BE2C (cell line): Measurements from ENCODE around the gene PHLDB2.

Experiments
- DNase-seq: peaks from one replicate; pipeline ENCODE4 v3.0.0-alpha.2; 2020
- H3K27me3 ChIP-seq: fragments of 250-450 bp; sonication (Bioruptor Pico); 2 replicates; pipeline ENCODE4 v1.5.1; 2020; ENCODE audit warnings: mild to moderate bottlenecking
- H3K36me3 ChIP-seq: fragments of 250-450 bp; sonication (Bioruptor Pico); 2 replicates; pipeline ENCODE4 v1.5.1; 2020; ENCODE audit warnings: mild to moderate bottlenecking
- H3K4me1 ChIP-seq: fragments of 250-450 bp; sonication (Bioruptor Pico); 2 replicates; pipeline ENCODE4 v1.5.1; 2020
- H3K4me3 ChIP-seq: 2 replicates; pipeline ENCODE4 v1.5.1; 2011; ENCODE audit warnings: low read depth, low read length
- H3K9me3 ChIP-seq: fragments of 250-450 bp; sonication (Bioruptor Pico); 2 replicates; pipeline ENCODE4 v1.5.1; 2020
- TF ChIP-seq, protein P1 (sequence below): IDR thresholded peaks from 2 replicates; pipeline ENCODE4 v1.5.1; 2012; ENCODE audit warnings: mild to moderate bottlenecking, low read depth, low read length

The PHLDB2 gene

GRCh38 chr3:111936191-111936841, 77.3 kb downstream of the PHLDB2 start:
- no peak for DNase-seq
- TF ChIP-seq, protein P1, sequence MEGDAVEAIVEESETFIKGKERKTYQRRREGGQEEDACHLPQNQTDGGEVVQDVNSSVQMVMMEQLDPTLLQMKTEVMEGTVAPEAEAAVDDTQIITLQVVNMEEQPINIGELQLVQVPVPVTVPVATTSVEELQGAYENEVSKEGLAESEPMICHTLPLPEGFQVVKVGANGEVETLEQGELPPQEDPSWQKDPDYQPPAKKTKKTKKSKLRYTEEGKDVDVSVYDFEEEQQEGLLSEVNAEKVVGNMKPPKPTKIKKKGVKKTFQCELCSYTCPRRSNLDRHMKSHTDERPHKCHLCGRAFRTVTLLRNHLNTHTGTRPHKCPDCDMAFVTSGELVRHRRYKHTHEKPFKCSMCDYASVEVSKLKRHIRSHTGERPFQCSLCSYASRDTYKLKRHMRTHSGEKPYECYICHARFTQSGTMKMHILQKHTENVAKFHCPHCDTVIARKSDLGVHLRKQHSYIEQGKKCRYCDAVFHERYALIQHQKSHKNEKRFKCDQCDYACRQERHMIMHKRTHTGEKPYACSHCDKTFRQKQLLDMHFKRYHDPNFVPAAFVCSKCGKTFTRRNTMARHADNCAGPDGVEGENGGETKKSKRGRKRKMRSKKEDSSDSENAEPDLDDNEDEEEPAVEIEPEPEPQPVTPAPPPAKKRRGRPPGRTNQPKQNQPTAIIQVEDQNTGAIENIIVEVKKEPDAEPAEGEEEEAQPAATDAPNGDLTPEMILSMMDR: no peak
- Histone ChIP-seq H3K4me1 (no peaks in the 10 kb centered on the region), H3K4me3 (no peak overlapping the region), H3K36me3 (no peaks in the 10 kb centered on the region), H3K27me3 (peaks cover 17% of the 10 kb centered on the region), H3K9me3 (no peaks in the 10 kb centered on the region)

DNA sequence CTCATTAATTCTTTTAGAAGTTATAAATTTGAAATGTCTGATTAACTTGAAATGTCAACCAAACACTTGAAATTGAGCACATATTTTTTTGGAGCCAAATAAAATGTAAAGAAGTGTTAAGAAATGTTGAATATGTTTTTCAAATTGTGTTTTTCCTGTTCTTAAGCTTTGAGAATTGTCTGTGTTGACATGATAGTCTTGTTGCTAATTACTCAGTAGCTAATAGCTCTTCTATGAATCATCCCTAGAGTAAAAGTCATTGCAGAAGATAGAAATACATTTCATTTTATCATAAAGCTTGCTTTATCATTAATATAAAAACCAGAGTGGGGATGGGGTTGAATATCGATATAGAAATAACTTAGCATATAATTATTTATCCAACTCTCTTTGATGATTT, 77.9 kb downstream of the PHLDB2 start:
- no peak for DNase-seq
- Histone ChIP-seq H3K9me3 (no peaks in the 10 kb centered on the region), H3K27me3 (peaks cover 12% of the 10 kb centered on the region), H3K36me3 (no peaks in the 10 kb centered on the region), H3K4me3 (no peak overlapping the region), H3K4me1 (no peaks in the 10 kb centered on the region)
- TF ChIP-seq, protein P1: no peak

DNA sequence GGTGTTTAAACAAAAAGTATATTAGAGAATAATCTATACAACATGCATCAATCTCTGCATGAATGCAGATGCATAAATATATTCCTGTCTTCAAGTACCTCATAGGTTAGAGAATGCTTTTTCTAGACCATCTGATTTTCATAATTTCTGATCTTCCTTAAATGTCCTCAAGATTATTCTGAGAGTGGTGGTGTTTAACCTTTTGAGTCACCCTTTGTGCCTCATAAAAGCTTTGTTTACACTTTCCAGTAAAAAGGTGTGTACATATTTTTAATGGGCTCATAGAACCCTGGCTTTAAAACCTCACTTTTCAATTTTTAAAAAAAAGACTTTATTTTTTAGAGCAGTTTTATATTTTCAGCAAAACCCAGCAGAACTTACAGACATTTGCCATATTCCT, 78.8 kb downstream of the PHLDB2 start:
- no peaks in the 10 kb centered on the region for H3K36me3 ChIP-seq
- no peak for DNase-seq
- TF ChIP-seq, protein P1: no peak
- H3K9me3 ChIP-seq: no peaks in the 10 kb centered on the region
- no peak overlapping the region for H3K4me3 ChIP-seq
- H3K27me3 ChIP-seq: peaks cover 8% of the 10 kb centered on the region
- H3K4me1 ChIP-seq: no peaks in the 10 kb centered on the region

- Histone ChIP-seq H3K27me3 (peaks cover 3% of the 10 kb centered on the region), H3K9me3 (no peaks in the 10 kb centered on the region), H3K4me3 (no peak overlapping the region), H3K36me3 (no peaks in the 10 kb centered on the region), H3K4me1 (no peaks in the 10 kb centered on the region)
- TF ChIP-seq, protein P1: no peak
- DNase-seq: no peak
These were observed 80.8 kb downstream of the PHLDB2 start for GRCh38 chr3:111939873-111940272.

- no peak for DNase-seq
- Histone ChIP-seq H3K4me1 (no peaks in the 10 kb centered on the region), H3K36me3 (no peaks in the 10 kb centered on the region), H3K4me3 (no peak overlapping the region), H3K9me3 (no peaks in the 10 kb centered on the region), H3K27me3 (peaks cover 13% of the 10 kb centered on the region)
- TF ChIP-seq, protein P1: no peak
These were observed 84.5 kb downstream of the PHLDB2 start for GRCh38 chr3:111943533-111943932.

- Histone ChIP-seq H3K4me1 (no peaks in the 10 kb centered on the region), H3K36me3 (no peaks in the 10 kb centered on the region), H3K4me3 (no peak overlapping the region), H3K9me3 (no peaks in the 10 kb centered on the region), H3K27me3 (peaks cover 22% of the 10 kb centered on the region)
- TF ChIP-seq, protein P1: no peak
- no peak for DNase-seq
These were observed 85.3 kb downstream of the PHLDB2 start for GRCh38 chr3:111944372-111944771.
